Subcutaneous adipose tissue (tissue), 4 donors: ENCODE results near the gene NAALAD2. TPM values are rescaled to one million over a fixed set of nuclear protein-coding genes. Genes with fewer than 3 reads are reported as not detected.
"Not testable (repeated sequence)": the region's sequence is repeated elsewhere in the genome, so short reads cannot be mapped to it uniquely, and the experiment has no call there.

Source experiments
- total RNA-seq, 4 donors: library from RNA; depleted of rRNA; stranded (reverse); fragments of >200 nt; gene quantifications; one replicate each; pipeline ENCODE4 v1.1.0, GENCODE V29; 2016
- TF ChIP-seq, protein P1 (sequence below): fragments of 450-650 bp; IDR thresholded peaks from one replicate; pipeline ENCODE4 v1.5.1; 2016; ENCODE audit warnings: low read depth, mild to moderate bottlenecking, control low read depth, antibody characterized with exemption, moderate library complexity

NAALAD2 gene
- 10 to 100 TPM in 1 of 4 donors, 1 to 10 TPM in 3; 3.2 to 17.4 (median 7.7) TPM for total RNA-seq

DNA sequence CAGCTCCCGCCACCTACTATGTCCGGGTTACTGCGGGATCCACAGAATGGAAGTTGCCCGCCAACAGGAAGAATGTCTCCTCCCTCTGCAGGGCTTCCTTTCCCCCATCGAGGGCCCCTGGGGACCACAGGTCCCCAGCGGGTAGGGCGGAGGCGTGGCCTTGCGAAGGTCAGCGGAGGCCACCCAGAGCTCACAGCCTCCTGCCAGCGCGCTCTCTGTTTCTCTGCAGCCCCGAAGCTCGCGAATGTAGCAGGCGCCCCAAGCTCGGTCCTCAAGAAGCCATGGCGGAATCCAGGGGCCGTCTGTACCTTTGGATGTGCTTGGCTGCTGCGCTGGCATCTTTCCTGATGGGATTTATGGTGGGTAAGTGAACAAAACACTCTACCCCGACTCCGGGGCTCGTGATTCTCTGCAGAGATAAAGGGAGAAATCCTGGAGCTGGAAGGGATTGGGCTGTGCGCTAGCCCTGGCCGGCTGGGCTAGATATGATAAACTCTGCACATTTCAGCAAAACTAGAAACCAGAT, at the start of gene NAALAD2:
Gene NAALAD2 (plus strand): TSS at position 186 of the 526 bp plus-strand sequence. CDS start 96 bp downstream, at position 282.
- TF ChIP-seq, protein P1, sequence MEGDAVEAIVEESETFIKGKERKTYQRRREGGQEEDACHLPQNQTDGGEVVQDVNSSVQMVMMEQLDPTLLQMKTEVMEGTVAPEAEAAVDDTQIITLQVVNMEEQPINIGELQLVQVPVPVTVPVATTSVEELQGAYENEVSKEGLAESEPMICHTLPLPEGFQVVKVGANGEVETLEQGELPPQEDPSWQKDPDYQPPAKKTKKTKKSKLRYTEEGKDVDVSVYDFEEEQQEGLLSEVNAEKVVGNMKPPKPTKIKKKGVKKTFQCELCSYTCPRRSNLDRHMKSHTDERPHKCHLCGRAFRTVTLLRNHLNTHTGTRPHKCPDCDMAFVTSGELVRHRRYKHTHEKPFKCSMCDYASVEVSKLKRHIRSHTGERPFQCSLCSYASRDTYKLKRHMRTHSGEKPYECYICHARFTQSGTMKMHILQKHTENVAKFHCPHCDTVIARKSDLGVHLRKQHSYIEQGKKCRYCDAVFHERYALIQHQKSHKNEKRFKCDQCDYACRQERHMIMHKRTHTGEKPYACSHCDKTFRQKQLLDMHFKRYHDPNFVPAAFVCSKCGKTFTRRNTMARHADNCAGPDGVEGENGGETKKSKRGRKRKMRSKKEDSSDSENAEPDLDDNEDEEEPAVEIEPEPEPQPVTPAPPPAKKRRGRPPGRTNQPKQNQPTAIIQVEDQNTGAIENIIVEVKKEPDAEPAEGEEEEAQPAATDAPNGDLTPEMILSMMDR = no peak

DNA sequence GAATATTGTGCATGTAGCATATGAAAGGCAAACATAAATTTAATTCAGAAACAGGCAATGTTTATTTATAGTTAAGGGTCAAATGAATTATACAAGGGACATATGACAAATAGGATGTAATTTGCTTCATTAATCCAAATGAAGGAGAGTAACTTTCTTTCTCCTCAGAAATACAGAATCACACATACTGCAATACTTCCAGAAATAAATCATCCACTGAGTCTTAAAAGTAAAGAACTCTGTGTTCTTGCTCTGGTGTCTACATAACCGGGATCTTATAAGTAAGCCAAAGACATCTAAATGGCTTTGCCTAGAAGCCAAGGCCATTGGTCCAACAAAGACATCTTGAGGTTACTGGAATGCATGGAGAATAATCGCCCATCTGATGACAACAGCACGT, 48.8 kb upstream of the NAALAD2 start, which contains the start of gene UBTFL1:
Gene UBTFL1 (plus strand): TSS at position 301 of the 400 bp plus-strand sequence. CDS start 0 bp downstream, at position 301.
- TF ChIP-seq, protein P1 = not testable (repeated sequence)

DNA sequence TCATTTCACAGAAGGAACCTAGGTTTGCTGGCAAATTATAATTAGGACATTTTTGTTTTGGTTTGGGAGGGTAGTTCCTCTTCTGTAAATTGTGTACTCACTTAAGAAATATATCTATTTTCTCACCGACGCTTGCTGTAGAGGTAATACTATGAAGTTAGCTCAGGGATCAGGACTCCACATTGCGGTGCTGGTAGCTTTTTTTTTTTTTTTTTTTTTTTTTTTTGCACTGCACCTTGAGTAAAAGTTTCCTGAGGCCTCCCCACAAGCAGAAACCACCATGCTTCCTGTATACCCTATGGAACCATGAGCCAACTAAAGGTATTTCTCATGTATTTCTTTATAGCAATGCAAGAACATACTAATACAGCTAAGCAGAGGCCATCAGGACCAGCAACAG, 34.0 kb upstream of the NAALAD2 start:
- TF ChIP-seq, protein P1 = no peak

DNA sequence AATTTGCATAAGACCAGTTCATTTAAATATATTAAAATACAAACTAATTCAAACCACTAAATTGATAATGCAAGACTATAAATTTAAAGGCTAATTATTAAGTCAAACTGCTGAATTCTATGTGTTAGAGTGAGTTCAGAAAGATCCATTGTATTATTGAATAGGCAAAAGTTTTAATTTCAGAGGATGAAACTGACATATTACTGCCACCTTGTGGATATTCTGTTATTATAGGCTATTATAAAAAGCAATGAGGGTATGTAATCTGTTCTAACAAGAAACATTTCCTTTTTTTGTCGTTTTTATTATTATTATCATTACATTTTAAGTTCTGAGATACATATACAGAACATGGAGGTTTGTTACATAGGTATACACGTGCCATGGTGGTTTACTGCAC, 20.9 kb upstream of the NAALAD2 start:
- TF ChIP-seq, protein P1 = no peak

DNA sequence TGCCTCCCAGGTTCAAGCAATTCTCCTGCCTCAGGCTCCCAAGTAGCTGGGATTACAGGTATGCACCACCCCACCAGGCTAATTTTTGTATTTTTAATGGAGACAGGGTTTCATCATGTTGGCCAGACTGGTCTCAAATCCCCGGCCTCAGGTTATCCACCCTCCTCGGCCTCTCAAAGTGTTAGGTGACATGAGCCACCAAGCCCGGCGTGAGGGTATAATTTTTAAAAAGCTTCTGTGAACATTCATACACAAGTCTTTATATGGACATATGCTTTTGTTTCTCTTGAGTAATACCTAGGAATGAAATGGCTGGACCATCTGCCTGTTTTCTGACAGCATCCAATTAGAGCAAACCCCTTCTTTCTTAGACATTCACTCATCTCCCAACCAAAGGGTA, 14.3 kb upstream of the NAALAD2 start:
- TF ChIP-seq, protein P1 = no peak

DNA sequence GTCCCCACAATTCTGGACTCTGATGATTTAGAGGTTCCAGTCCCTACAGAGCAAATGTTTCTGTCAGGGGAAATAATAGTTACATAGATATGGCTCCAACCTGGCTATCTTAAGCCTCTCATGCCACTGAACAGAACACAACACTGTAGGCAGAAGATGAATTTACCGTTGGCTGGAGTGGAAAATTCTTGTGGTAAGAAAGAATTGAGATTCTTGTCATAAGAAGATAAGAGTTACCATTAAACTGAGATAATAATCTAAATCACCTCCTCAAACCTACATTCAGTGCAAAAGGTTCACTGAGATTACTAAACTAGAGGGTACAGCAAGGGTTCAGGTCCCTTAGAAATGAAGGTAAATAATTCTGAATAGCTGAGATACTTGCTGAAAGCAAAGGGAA, 10.1 kb upstream of the NAALAD2 start:
- TF ChIP-seq, protein P1 = no peak

DNA sequence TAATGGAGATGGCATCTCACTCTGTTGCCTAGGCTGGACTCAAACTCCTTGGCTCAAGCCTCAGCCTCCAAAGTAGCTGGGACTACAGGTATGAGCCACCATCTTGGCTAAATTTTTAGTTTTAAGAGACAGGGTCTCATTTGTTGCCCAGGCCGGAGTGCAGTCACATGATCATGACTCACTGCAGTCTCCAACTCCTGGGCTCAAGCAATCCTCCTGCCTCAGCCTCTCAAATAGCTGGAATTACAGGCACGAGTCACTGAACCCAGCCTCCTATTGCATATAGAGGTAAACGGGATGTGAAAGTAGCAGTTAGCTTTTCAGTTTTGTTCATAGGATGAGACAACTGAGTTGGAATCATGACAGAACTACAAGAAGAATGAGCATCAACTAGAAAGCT, 9.5 kb upstream of the NAALAD2 start:
- TF ChIP-seq, protein P1 = no peak
